ENCODE results near the gene AK8. TPM values are rescaled to one million over a fixed set of nuclear protein-coding genes. Genes with fewer than 3 reads are reported as not detected.

Gene AK8
- polyA plus RNA-seq, 4 donors: 2.0 to 3.9 (median 3.8) TPM

- DNase-seq (ENCODE audit: low read depth in 4 of 4, low spot score in 3 of 4): no peak
Observed at GRCh38 chr9:132826621-132827365, 51.3 kb downstream of the AK8 start.

DNA sequence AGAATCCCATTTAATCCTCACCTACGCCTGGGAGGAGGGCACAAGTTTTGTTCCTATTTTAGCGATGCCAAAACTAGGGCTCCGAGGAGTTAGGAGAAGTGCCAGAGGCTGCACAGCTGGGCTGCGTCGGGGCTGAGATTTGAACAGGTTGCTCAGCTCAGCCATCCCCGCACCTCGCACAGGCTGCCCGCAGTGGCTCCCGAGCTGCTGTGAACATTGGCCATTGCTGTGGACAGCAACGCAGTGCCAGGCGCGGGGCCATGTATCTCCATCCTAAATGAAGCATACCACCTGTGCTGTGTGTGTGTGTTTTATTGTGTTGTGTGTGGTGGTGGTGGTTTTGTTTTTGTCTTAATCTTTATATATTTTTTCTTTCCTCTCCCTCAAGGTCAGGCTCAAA lies 52.0 kb downstream of the AK8 start:
- no peak for DNase-seq (ENCODE audit: low read depth in 4 of 4, low spot score in 3 of 4)

- DNase-seq (ENCODE audit: low read depth in 4 of 4, low spot score in 3 of 4): no peak
Observed at GRCh38 chr9:132825430-132825829, 52.7 kb downstream of the AK8 start.

GRCh38 chr9:132824951-132825350 lies 53.1 kb downstream of the AK8 start:
- no peak for DNase-seq (ENCODE audit: low read depth in 4 of 4, low spot score in 3 of 4)

- DNase-seq (ENCODE audit: low read depth in 4 of 4, low spot score in 3 of 4): no peak
Observed at GRCh38 chr9:132824151-132824550, 53.9 kb downstream of the AK8 start.

DNA sequence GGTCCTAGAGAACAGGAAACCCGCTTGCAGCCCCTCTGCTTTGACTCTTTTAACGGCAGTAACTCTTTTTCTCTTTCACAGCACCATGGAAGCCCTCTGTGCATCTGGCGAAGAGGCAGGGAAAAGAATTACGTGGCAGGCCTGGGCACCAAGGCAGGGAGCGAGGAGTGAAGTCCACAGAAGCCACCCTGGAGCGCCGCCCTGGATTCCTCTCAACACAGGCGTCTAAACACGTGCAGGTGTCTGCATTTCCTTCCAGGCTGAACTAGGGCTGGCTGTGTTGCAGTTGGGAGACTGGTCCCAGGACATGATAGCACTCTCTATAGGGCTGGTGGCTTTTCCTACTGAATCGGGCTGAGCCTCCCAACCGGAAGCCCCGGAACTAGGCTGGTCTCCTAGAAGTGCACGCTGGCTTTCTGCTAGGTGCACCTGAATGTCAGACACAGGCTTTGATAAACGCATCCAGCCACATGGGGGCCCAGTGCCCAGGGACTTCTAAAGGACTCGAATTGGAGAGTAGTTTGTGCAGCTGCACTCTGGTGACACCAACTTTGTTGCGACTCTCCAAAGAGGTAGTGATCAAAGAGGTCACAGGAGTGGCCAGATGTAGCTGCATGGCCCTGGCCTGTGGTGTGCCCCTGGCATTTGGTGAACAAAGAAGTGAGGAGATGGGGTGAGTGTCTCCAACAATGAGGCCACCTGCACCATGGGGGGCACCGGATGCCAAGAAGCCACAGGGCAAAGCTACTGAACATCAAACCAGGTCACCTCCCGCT lies 54.5 kb downstream of the AK8 start:
- no peak for DNase-seq (ENCODE audit: low read depth in 4 of 4, low spot score in 3 of 4)

DNA sequence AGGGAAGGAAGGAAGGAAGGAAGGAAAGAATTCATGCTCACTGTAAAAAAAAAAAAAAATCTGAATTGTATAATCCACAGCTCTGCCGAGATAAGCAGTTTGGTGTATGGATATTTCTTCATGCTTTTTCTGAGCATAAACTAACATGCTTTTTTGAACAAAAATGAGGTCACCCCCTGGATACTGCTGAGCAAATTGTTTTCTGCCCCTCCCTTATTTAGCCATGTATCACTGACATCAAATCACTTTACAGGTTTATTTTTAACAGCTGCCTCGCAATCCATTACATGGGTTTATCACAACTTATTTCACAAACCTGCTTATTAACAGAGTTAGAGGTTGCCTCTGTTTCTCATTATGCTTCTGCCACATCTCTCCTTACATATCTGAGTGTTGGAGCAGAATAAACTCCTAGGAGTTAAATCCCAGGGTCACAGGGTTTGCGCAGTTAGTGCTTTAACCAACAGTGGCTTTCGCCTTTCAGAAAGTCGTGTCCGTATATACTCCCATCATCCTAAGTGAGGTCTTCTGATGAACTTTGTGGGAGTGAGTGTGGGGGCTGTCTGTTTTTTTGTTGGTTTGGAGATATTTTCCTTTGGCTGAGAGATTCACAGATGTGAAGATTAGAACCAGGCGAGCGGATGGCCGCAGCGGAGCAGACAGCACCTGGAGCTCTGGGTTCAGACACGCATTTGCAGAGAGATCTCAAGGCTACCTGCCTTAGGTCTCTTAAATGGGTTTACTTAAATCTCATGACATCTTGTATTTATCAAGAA lies 57.7 kb downstream of the AK8 start:
- DNase-seq (ENCODE audit: low read depth in 4 of 4, low spot score in 3 of 4): no peak

DNA sequence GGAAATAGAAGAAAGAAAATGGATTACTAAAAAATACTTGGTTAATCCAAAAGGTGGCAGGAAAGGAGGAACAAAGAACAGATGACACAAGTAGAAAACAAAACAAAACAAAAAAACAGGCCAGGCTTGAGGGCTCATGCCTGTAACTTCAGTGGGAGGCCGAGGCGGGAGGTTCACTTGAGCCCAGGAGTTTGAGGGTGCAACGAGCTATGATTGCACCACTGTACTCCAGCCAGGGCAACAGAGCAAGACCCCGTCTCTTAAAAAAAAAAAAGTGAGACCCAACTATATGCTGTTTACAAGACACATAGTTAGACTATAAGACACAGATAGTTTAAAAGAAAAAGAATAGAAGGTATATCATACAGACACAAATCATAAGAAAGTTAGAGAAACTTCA lies 59.5 kb downstream of the AK8 start:
- no peak for DNase-seq (ENCODE audit: low read depth in 4 of 4, low spot score in 3 of 4)

DNA sequence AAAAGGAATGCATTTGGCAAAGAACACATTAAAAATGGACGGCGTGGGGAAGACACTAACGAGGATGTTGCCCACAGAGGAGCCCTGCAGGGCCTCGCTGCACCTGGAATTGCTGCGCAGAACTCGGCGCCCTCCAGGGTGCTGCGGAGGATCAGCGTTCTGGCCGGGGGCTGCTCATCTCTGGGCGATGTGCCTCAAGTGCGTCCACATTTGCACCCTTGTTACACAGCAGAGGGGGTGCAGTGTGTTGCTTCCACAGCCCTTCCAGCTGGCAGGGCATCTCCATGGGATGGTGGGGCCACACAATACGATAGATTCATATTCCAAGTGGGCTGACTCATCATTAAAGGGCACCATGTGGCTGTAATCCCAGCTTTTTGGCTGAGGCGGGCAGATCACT lies 63.1 kb downstream of the AK8 start:
- no peak for DNase-seq (ENCODE audit: low read depth in 4 of 4, low spot score in 3 of 4)

DNA sequence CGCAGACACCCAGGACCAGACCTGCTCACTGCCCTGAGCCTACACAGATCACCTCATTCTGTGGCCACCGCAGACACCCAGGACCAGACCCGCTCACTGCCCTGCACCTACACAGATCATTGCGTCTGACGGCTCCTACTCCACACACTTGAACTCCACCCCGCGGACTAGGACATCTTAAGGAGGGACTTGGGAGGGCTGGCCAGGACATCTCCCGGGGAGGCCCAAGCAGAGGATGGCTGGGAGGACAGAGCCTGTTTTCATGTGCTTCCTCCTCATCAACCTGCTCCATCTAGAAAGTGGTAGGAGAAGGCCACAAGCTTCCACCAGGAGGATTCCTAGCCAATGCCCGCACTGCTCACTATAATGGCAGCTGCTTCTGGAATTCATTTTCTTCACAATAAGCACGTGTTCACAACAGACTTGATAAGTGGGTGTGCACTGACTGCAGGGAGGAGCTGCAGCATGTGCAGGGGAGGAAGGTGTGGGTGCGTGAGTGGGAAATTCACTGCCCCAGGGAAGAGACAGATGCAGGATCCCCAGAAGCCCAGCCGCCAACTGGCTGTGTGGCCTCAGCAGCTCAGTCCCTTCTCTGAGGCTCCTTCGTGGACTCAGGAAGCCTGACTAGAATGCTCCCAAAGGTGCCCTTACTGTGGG lies 64.8 kb downstream of the AK8 start:
- no peak for DNase-seq (ENCODE audit: low read depth in 4 of 4, low spot score in 3 of 4)

GRCh38 chr9:132811985-132812384 lies 66.1 kb downstream of the AK8 start:
- no peak for DNase-seq (ENCODE audit: low read depth in 4 of 4, low spot score in 3 of 4)

DNA sequence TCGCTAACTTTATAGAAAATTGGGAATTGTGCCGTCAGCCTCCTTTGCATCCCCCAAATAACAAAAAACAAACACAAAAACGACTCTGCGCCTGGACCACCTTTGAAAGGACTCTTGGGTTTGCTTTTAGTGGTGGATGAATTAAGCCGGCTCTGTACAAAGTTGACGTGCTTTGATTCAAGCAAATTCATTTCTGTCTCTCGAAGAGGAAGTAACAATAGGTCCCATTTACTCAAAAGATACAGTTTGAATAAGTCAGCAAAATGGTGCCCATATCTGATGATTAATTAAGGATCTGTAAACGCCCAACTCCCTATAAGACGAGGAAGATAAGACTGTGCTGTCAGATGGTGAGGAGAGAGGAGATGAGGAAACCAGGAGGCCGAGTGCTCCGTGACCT lies 67.8 kb downstream of the AK8 start:
- no peak for DNase-seq (ENCODE audit: low read depth in 4 of 4, low spot score in 3 of 4)

DNA sequence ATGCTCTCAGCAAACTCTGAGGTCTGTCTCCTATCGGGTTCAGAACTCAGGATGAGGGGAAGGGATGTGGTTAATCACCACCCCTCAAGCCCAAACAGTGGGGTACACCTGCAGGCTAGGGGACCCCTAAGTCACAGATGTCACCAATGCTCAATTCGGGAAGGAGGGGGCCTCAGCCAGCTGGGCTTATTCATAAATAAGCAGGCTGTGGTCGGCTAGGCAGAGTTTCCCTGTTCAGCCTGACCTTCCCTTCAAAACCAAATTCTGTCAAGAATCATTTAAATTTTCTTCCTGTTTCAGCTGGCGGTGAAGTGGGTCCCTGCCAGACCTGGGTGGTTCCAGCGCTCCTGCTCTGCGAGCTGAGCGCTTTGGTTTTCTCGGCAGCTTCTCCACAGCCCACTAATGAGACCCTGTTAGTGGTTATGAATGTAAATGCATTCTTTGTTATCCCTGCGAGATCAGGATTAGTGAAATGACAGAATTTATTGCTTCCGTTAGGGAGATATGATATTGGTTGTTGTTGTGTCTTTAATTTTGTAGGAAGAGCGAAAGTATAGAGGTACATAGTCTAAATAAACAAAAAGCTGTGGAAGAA lies 68.3 kb downstream of the AK8 start:
- DNase-seq (ENCODE audit: low read depth in 4 of 4, low spot score in 3 of 4): no peak

GRCh38 chr9:132808645-132809044 lies 69.4 kb downstream of the AK8 start:
- no peak for DNase-seq (ENCODE audit: low read depth in 4 of 4, low spot score in 3 of 4)

GRCh38 chr9:132806723-132807421 lies 71.2 kb downstream of the AK8 start:
- DNase-seq (ENCODE audit: low read depth in 4 of 4, low spot score in 3 of 4): no peak

- DNase-seq (ENCODE audit: low read depth in 4 of 4, low spot score in 3 of 4): no peak
Observed at GRCh38 chr9:132806306-132806705, 71.8 kb downstream of the AK8 start.

DNA sequence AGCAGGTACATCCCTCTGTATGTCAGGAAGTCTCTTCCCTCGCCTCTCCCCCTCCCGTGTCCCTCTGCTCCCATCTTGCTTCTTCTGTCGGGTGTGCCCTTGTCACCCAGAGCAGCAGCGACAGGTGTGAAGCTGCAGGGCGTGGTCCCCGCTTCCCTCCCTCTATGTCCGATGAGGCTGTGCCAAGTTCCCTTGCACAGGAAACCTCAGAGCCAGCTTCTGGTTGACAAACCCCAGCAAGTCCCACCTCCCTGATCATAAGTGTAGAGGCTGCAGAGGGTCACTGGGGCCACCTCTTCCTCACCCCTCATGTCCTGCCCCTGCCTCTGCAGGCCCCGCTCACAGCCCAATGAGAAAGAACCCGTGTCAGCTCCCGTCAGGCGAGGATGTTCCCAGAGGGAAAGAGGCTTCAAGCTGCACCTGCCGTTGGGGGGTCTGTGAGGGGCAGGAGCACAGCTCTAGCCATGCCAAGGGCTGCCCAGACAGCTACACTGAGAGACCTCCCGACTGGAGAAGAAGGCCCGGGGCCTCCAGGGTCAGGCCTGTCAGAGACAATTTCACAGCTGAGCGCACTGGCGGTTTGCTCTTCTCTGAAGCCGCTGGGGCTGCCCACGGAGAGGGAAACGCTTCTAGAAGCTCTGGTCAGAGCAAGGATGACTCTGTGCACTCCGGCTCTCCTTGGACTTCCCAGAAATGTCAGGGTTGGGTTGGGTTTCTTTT lies 73.3 kb downstream of the AK8 start:
- no peak for DNase-seq (ENCODE audit: low read depth in 4 of 4, low spot score in 3 of 4)

- DNase-seq (ENCODE audit: low read depth in 4 of 4, low spot score in 3 of 4): no peak
Observed at GRCh38 chr9:132802121-132802795, 75.8 kb downstream of the AK8 start.

DNA sequence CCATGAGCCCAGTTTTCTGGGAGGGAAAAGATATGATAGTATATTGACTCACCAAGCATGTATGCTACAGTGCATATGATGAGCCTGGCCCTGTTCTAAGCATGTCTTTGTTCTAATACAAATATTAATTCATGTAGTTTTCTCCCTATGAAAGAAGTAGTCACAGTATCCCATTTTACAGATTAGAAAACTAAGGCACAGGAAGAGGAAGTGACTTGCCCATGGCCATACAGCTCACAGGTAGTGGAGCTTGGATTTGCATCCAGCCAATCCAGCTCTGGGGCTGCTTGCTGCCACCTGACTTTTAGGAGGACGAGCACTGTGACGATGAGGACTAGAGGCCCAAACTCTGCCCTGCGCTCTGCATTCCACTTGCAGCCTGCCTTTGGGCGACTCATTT lies 76.4 kb downstream of the AK8 start:
- DNase-seq (ENCODE audit: low read depth in 4 of 4, low spot score in 3 of 4): no peak
